HepG2 (cell line): ENCODE results near the gene OGFOD3.

ENCODE experiments used
- CTCF ChIP-seq: sonication (generic); formaldehyde crosslinking; IDR thresholded peaks from 2 replicates; pipeline ENCODE4 v1.5.0; 2020; ENCODE audit warnings: mild to moderate bottlenecking, missing genetic modification reagents, moderate library complexity
- EHMT2 ChIP-seq: fragments of 200-600 bp; sonication (generic); IDR thresholded peaks from 2 replicates; pipeline ENCODE4 v1.7.0; 2017; ENCODE audit warnings: antibody characterized with exemption, low read depth, low read length, borderline replicate concordance
- HOXA3 ChIP-seq: sonication (generic); formaldehyde crosslinking; IDR thresholded peaks from 2 replicates; pipeline ENCODE4 v1.5.0; 2020; ENCODE audit warnings: missing genetic modification reagents
- MIXL1 ChIP-seq: IDR thresholded peaks from 2 replicates; pipeline ENCODE4 v1.6.1; 2016
- ZNF232 ChIP-seq: sonication (generic); formaldehyde crosslinking; IDR thresholded peaks from 2 replicates; pipeline ENCODE4 v1.4.0; 2020; ENCODE audit warnings: missing genetic modification reagents, borderline replicate concordance
- ZSCAN29 ChIP-seq: sonication (generic); formaldehyde crosslinking; conservative IDR thresholded peaks from 2 replicates; pipeline ENCODE4 v1.4.0; 2020; ENCODE audit warnings: mild to moderate bottlenecking, missing genetic modification reagents

GRCh38 chr17:82411396-82412053 is 6.9 kb downstream of the OGFOD3 start:
- no peak for TF ChIP-seq CTCF (CRISPR knock-in tag)
- no peak for TF ChIP-seq ZNF232
- no peak for TF ChIP-seq HOXA3 (CRISPR knock-in tag)
- no peak for TF ChIP-seq EHMT2
- no peak for TF ChIP-seq MIXL1
- TF ChIP-seq ZSCAN29 = no peak
